Mucosa of descending colon (tissue), 3 donors: Measurements from ENCODE around the gene INTS1. TPM values are rescaled to one million over a fixed set of nuclear protein-coding genes. Genes with fewer than 3 reads are reported as not detected.
A peak's percentile ranks its signal among the peaks of the same experiment; 100 is the strongest.

Experiments used
- ATAC-seq: fragments of 200-7000 bp; cut with Tn5 transposase; one replicate; pipeline ENCODE4 v1.9.1; 2020; ENCODE audit warnings: mild to moderate bottlenecking, moderate library complexity
- DNase-seq, 3 donors: peaks; one replicate each; pipeline ENCODE4 v3.0.0-alpha.2; 2020
- H3K36me3 ChIP-seq: fragments of 200-600 bp; one replicate; pipeline ENCODE4 v1.8.0; 2021; ENCODE audit warnings: low read depth, mild to moderate bottlenecking
- H3K4me1 ChIP-seq: fragments of 200-600 bp; one replicate; pipeline ENCODE4 v1.8.0; 2021; ENCODE audit warnings: low read depth, mild to moderate bottlenecking
- H3K4me3 ChIP-seq: fragments of 200-600 bp; one replicate; pipeline ENCODE4 v1.8.0; 2021; ENCODE audit warnings: mild to moderate bottlenecking
- H3K9me3 ChIP-seq: fragments of 200-600 bp; one replicate; pipeline ENCODE4 v1.8.0; 2021; ENCODE audit warnings: mild to moderate bottlenecking
- intact Hi-C, 2 donors: fragments of 100-400 bp; cut with DNase I in 1 of 2; cut with micrococcal nuclease in 1 of 2; formaldehyde crosslinking; loops; one replicate each; pipeline versions ENCODE4 v1.11.0 to v1.11.1; 2022; cut with DNase I, micrococcal nuclease
- total RNA-seq, 3 donors: library from RNA; stranded (reverse); fragmentation: NEBNext Ultra II Directional in 2 of 3; extraction: Animal tissue kit (Norgen Biotek cat#: 25700) in 2 of 3; gene quantifications; one replicate each; pipeline versions ENCODE4 v1.2.1 to v1.2.4, GENCODE V29; 2021 to 2023
- TF ChIP-seq, protein P1 (sequence below): fragments of 200-600 bp; IDR thresholded peaks from one replicate; pipeline ENCODE4 v1.8.0; 2022; ENCODE audit warnings: antibody characterized with exemption, mild to moderate bottlenecking
- donor health status: DM: no; HTN: no; CAD: no; lungs with moderate emphysema.
- donor health status: DM: no; HTN: no; CAD: no.
- donor health status: DM: no; HTN: yes; CAD: no.

INTS1 gene
- total RNA-seq, 3 donors from 2014 or later = 79.6 to 94.3 (median 88.0) TPM

- TF ChIP-seq, protein P1, sequence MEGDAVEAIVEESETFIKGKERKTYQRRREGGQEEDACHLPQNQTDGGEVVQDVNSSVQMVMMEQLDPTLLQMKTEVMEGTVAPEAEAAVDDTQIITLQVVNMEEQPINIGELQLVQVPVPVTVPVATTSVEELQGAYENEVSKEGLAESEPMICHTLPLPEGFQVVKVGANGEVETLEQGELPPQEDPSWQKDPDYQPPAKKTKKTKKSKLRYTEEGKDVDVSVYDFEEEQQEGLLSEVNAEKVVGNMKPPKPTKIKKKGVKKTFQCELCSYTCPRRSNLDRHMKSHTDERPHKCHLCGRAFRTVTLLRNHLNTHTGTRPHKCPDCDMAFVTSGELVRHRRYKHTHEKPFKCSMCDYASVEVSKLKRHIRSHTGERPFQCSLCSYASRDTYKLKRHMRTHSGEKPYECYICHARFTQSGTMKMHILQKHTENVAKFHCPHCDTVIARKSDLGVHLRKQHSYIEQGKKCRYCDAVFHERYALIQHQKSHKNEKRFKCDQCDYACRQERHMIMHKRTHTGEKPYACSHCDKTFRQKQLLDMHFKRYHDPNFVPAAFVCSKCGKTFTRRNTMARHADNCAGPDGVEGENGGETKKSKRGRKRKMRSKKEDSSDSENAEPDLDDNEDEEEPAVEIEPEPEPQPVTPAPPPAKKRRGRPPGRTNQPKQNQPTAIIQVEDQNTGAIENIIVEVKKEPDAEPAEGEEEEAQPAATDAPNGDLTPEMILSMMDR = no peak
- Histone ChIP-seq H3K4me1 (peaks cover 31% of the 10 kb centered on the region), H3K9me3 (no peaks in the 10 kb centered on the region), H3K36me3 (no peaks in the 10 kb centered on the region), H3K4me3 (no peak overlapping the region)
- intact Hi-C loops = no loop called here
- peak in 1 of 3 donors; percentile 54 for DNase-seq
- ATAC-seq = no peak
These were observed 35.1 kb upstream of the INTS1 start for GRCh38 chr7:1539181-1539881.

DNA sequence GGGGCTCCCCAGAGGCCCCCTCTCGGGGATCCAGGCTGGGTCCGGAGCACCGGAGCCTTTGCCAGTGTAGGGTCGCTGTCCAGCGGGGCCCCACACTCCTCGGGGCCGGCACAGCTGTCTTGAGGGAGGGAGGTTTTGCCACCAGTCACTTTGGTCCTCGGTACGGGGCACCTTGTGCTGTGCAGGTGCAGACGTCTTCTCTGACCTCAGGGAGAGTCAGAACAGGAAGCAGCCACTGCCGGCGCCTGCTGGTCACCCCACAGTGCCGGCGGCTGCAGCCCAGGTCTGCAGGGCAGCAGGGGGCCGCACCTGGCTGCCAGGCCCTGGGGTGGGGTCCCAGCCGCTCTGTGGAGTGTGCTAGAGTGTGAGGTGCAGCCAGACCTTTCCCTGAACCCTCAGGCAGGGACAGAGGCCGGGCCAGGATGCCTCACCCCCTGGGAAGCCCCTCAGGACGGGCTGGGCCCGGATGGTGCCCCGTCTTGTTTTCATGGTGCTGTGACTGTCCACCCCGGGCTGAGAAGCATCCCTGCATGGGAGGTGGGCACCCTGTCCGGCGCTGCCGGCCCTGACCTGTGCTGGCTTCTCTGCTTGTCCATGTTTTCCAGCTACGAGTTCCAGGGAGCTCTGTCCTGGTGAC, 34.5 kb upstream of the INTS1 start:
- H3K4me1 ChIP-seq = peaks cover 37% of the 10 kb centered on the region
- intact Hi-C loops = no loop called here
- ATAC-seq (no peak), DNase-seq (peak in 1 of 3 donors; percentile 48)
- TF ChIP-seq, protein P1 = no peak
- H3K36me3 ChIP-seq = no peaks in the 10 kb centered on the region
- no peak overlapping the region for H3K4me3 ChIP-seq
- no peaks in the 10 kb centered on the region for H3K9me3 ChIP-seq

DNA sequence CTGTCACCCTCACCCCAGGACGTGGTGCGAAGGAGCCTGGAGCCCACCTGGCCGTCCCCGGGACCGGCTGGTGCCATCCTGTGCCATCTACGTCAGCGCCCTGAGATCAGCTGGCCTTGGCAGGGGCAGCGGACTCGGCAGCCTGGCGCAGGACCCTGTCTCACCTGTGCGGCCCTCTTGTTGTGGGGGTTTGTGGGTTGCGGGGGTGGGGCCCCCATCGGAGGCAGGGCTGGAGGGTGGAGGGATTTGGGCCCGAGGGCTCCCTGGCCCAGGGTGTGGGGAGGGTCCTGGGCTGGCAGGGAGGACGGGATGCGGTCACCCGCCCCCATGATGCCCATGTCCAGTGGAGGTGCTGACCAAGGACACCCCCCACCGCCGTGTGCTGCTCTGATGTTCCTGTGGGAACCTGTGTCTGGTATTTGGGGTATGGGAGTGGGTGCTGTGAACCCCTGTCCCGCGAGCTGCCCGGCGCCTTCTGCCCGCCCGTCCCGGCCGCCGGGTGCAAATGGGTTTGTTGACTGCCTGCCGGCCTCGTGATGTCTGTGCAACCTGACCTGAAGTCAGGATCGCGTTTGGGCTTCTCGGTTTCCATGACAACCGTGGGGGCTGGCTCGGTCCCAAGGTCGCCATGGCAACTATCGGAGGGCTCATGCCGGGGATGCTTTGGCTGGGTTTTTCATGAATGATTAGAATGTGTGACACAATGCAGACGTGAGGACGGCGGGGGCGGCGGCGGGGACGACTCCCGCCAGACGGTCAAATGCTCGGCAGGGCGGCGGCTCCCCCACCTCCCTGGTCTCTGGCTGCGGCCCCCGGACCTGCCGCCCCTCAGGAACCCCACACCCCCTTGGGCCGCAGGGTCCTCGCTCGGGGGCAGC, 33.6 kb upstream of the INTS1 start:
- no peaks in the 10 kb centered on the region for H3K36me3 ChIP-seq
- no peak overlapping the region for H3K4me3 ChIP-seq
- TF ChIP-seq, protein P1 = no peak
- ATAC-seq (no peak), DNase-seq (peak; percentile 66 to 80 (median 75))
- intact Hi-C loops = no loop called here
- no peaks in the 10 kb centered on the region for H3K9me3 ChIP-seq
- H3K4me1 ChIP-seq = peaks cover 45% of the 10 kb centered on the region

GRCh38 chr7:1536743-1537534, 32.8 kb upstream of the INTS1 start:
- Histone ChIP-seq H3K4me3 (no peak overlapping the region), H3K9me3 (no peaks in the 10 kb centered on the region), H3K4me1 (peaks cover 45% of the 10 kb centered on the region), H3K36me3 (no peaks in the 10 kb centered on the region)
- intact Hi-C loops = no loop called here
- peak; percentile 87 to 92 (median 87) for DNase-seq
- peak; percentile 68 for ATAC-seq
- TF ChIP-seq, protein P1 = no peak

GRCh38 chr7:1536455-1536742, 32.2 kb upstream of the INTS1 start:
- no peak for ATAC-seq
- DNase-seq = no peak
- TF ChIP-seq, protein P1 = no peak
- no peaks in the 10 kb centered on the region for H3K36me3 ChIP-seq
- no peak overlapping the region for H3K4me3 ChIP-seq
- peaks cover 45% of the 10 kb centered on the region for H3K4me1 ChIP-seq
- no peaks in the 10 kb centered on the region for H3K9me3 ChIP-seq
- intact Hi-C loops = no loop called here
